Peyer's patch (tissue), 4 donors: ENCODE measurements around the gene DAPK1. TPM values are rescaled to one million over a fixed set of nuclear protein-coding genes. Genes with fewer than 3 reads are reported as not detected.
"Not testable (repeated sequence)": the region's sequence is repeated elsewhere in the genome, so short reads cannot be mapped to it uniquely, and the experiment has no call there.

Experiments used
- DNase-seq, 3 donors: peaks; one replicate each; pipeline ENCODE4 v3.0.0-alpha.2; 2017 to 2019
- H3K27ac ChIP-seq, 4 donors: fragments of 200-600 bp; sonication (generic); one replicate each; pipeline ENCODE4 v1.5.1; 2016 to 2019
- H3K27me3 ChIP-seq, 2 donors: fragments of 200-600 bp; sonication (generic); one replicate each; pipeline ENCODE4 v1.5.1; 2019
- H3K36me3 ChIP-seq, 3 donors: fragments of 200-600 bp; sonication (generic); one replicate each; pipeline ENCODE4 v1.5.1; 2016 to 2019
- H3K4me1 ChIP-seq, 4 donors: fragments of 200-600 bp; sonication (generic); one replicate each; pipeline ENCODE4 v1.5.1; 2016 to 2019
- H3K4me3 ChIP-seq, 4 donors: fragments of 200-600 bp; sonication (generic); 1 replicate in 3 of 4; 2 replicates in 1 of 4; pipeline ENCODE4 v1.5.1; 2016 to 2019; ENCODE audit warnings: mild to moderate bottlenecking in 1 of 4
- H3K9me3 ChIP-seq, 4 donors: fragments of 200-600 bp; sonication (generic); one replicate each; pipeline ENCODE4 v1.5.1; 2016 to 2019; ENCODE audit warnings: mild to moderate bottlenecking in 1 of 4
- CTCF ChIP-seq, 6 experiments: fragments of 450-650 bp in 4 of 6; fragments of 200-600 bp in 2 of 6; sonication (generic) in 1 of 6; IDR thresholded peaks; one replicate each; pipeline ENCODE4 v1.5.1; 2017 to 2019; ENCODE audit warnings: antibody characterized with exemption in 6 of 6, mild to moderate bottlenecking in 3 of 6, moderate library complexity in 1 of 6
- POLR2A ChIP-seq, 2 donors: fragments of 450-650 bp; IDR thresholded peaks; one replicate each; pipeline ENCODE4 v1.5.1; 2017; ENCODE audit warnings: antibody characterized with exemption in 2 of 2, mild to moderate bottlenecking in 2 of 2, moderate library complexity in 2 of 2
- total RNA-seq, 4 donors: library from RNA; depleted of rRNA; stranded (reverse); fragments of >200 nt; gene quantifications; one replicate each; pipeline ENCODE4 v1.1.0, GENCODE V29; 2016

Gene DAPK1
- total RNA-seq, 4 donors from 2014 or later, result 45.4 to 96.4 (median 77.2) TPM

- no peak for DNase-seq
- H3K36me3 ChIP-seq, result no peaks in the 10 kb centered on the region
- TF ChIP-seq POLR2A (IDR thresholded peaks at IDR 0.05) (no peak), CTCF (IDR thresholded peaks at IDR 0.05) (no peak)
- H3K4me3 ChIP-seq, result no peak overlapping the region
- H3K27ac ChIP-seq, result no peak overlapping the region
- H3K27me3 ChIP-seq, result no peaks in the 10 kb centered on the region
- H3K9me3 ChIP-seq, result no peaks in the 10 kb centered on the region
- H3K4me1 ChIP-seq, result no peaks in the 10 kb centered on the region
Observed at GRCh38 chr9:87542141-87542540, 44.5 kb downstream of the DAPK1 start.

GRCh38 chr9:87543251-87543650, 45.6 kb downstream of the DAPK1 start:
- no peak overlapping the region for H3K27ac ChIP-seq
- no peak overlapping the region for H3K4me3 ChIP-seq
- DNase-seq, result no peak
- H3K9me3 ChIP-seq, result no peaks in the 10 kb centered on the region
- no peaks in the 10 kb centered on the region for H3K27me3 ChIP-seq
- no peaks in the 10 kb centered on the region for H3K36me3 ChIP-seq
- no peak for TF ChIP-seq POLR2A (IDR thresholded peaks at IDR 0.05)
- TF ChIP-seq CTCF (IDR thresholded peaks at IDR 0.05), result no peak
- H3K4me1 ChIP-seq, result peaks cover 0 to 3% (median 0%) of the 10 kb centered on the region in 4 donors

GRCh38 chr9:87545858-87546257, 48.2 kb downstream of the DAPK1 start:
- Histone ChIP-seq H3K9me3 (no peaks in the 10 kb centered on the region), H3K4me3 (no peak overlapping the region), H3K4me1 (peaks cover 0 to 3% (median 0%) of the 10 kb centered on the region in 4 donors), H3K27ac (no peak overlapping the region), H3K27me3 (no peaks in the 10 kb centered on the region), H3K36me3 (no peaks in the 10 kb centered on the region)
- TF ChIP-seq CTCF (IDR thresholded peaks at IDR 0.05) (no peak), POLR2A (IDR thresholded peaks at IDR 0.05) (no peak)
- no peak for DNase-seq

- no peaks in the 10 kb centered on the region for H3K27me3 ChIP-seq
- H3K27ac ChIP-seq, result no peak overlapping the region
- H3K4me1 ChIP-seq, result peaks cover 0 to 3% (median 0%) of the 10 kb centered on the region in 4 donors
- H3K36me3 ChIP-seq, result no peaks in the 10 kb centered on the region
- TF ChIP-seq CTCF (IDR thresholded peaks at IDR 0.05) (no peak), POLR2A (IDR thresholded peaks at IDR 0.05) (no peak)
- H3K9me3 ChIP-seq, result no peaks in the 10 kb centered on the region
- no peak overlapping the region for H3K4me3 ChIP-seq
- no peak for DNase-seq
Observed at GRCh38 chr9:87546704-87547103, 49.0 kb downstream of the DAPK1 start.

- TF ChIP-seq CTCF (IDR thresholded peaks at IDR 0.05) (no peak), POLR2A (IDR thresholded peaks at IDR 0.05) (no peak)
- Histone ChIP-seq H3K4me3 (no peak overlapping the region), H3K4me1 (peaks cover 0 to 3% (median 0%) of the 10 kb centered on the region in 4 donors), H3K27ac (peak overlapping the region in 2 of 4 donors; percentile 36 to 65), H3K9me3 (no peaks in the 10 kb centered on the region), H3K36me3 (no peaks in the 10 kb centered on the region), H3K27me3 (no peaks in the 10 kb centered on the region)
- DNase-seq, result peak in 2 of 3 donors; percentile 58 to 76
Observed at GRCh38 chr9:87547671-87548081, 50.0 kb downstream of the DAPK1 start.

- no peak for DNase-seq
- H3K9me3 ChIP-seq, result no peaks in the 10 kb centered on the region
- peaks cover 0 to 3% (median 0%) of the 10 kb centered on the region in 4 donors for H3K4me1 ChIP-seq
- no peak overlapping the region for H3K4me3 ChIP-seq
- H3K27ac ChIP-seq, result peak overlapping the region in 2 of 4 donors; percentile 36 to 65
- H3K27me3 ChIP-seq, result no peaks in the 10 kb centered on the region
- no peaks in the 10 kb centered on the region for H3K36me3 ChIP-seq
- TF ChIP-seq CTCF (IDR thresholded peaks at IDR 0.05), result no peak
- TF ChIP-seq POLR2A (IDR thresholded peaks at IDR 0.05), result no peak
Observed at GRCh38 chr9:87548159-87548558, 50.5 kb downstream of the DAPK1 start.

- H3K27ac ChIP-seq, H3K4me3 ChIP-seq, H3K9me3 ChIP-seq, DNase-seq, H3K36me3 ChIP-seq, H3K4me1 ChIP-seq, H3K27me3 ChIP-seq: not testable (repeated sequence)
Observed at GRCh38 chr9:87549088-87549487, 51.4 kb downstream of the DAPK1 start.
